Activated CD4-positive, alpha-beta T cell treated with anti-CD3 and anti-CD28 coated beads, Interleukin-2, amount 50 U/mL, for 1 hour (primary cell): ENCODE results near the gene IRGM.
"Not testable (repeated sequence)": the region's sequence is repeated elsewhere in the genome, so short reads cannot be mapped to it uniquely, and the experiment has no call there.

Source experiments
- DNase-seq: peaks from one replicate; pipeline ENCODE4 v3.0.0-alpha.2; 2020

Gene IRGM, protein sequence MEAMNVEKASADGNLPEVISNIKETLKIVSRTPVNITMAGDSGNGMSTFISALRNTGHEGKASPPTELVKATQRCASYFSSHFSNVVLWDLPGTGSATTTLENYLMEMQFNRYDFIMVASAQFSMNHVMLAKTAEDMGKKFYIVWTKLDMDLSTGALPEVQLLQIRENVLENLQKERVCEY

DNA sequence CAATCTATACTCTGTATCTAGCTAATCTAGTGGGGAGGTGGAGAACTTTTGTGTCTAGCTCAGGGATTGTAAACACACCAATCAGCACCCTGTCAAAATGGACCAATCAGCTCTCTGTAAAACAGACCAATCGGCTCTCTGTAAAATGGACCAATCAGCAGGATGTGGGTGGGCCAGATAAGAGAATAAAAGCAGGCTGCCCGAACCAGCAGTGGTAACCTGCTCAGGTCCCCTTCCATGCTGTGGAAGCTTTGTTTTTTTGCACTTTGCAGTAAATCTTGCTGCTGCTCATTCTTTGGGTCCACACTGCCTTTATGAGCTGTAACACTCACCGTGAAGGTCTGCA is at the start of gene IRGM:
Gene IRGM, plus strand, starts transcription at position 214 of the 346 bp plus-strand sequence. CDS start 1,603 bp downstream, outside the sequence.
- DNase-seq = not testable (repeated sequence)

DNA sequence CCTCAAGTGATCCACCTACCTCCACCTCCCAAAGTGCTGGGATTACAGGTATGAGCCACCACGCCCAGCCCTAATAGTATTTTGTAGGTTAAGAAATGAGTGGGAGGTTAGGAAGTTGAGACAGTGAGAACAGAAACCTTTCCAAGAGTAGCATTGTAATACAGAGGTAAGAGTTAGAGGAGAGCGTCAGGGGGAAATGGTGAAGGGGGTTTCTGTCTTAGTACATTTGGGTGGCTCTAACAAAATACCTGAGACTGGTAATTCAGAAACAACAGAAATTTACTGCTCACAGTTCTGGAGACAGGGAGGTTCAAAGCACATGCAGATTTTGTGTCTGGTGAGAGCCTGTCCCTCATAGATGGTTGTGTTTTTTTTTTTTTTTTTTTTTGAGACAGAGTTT is 48.9 kb upstream of the IRGM start:
- DNase-seq = no peak

GRCh38 chr5:150801117-150801927 is 45.0 kb upstream of the IRGM start:
- DNase-seq = no peak

GRCh38 chr5:150804388-150804787 is 41.9 kb upstream of the IRGM start:
- no peak for DNase-seq

DNA sequence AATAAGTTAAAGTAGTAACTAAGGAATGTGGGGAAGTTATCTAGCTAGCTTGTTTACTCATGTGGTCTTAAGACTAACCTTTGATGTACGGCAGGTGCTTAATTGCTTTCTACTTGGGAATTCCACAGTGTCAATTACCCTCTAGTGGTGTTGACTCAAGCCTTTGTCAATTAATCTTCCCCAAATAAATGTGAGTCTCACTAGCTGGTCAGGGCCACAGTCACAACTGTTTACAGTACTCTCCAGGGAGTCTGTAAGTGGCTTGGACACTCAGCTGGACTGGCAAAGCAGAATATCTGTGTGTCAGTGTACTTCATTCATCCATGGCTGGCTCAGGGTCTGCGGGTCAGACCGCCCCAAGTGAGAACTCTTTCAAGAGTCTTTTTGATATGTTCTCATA is 37.0 kb upstream of the IRGM start:
- DNase-seq = no peak

DNA sequence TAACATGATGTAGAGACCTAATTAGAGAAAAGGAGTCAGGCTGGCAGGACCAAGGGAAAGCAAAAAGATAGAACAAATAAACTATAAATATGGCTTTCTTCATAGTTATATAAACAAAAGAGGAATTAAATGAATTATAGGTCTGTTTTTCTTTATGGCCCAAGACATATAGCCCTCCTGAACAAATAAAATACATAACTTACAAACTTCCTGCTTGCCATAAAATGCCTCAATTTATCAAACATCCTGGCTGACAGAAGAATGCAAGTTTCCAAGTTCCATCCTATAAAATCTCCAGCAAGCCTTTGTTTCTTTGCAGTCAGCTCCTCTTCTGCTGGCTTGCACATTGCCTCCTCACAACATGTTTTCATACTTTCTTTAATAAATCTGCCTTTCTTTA is 31.3 kb upstream of the IRGM start:
- DNase-seq = no peak

- DNase-seq = no peak
Measured at GRCh38 chr5:150816946-150817345, 29.4 kb upstream of the IRGM start.

DNA sequence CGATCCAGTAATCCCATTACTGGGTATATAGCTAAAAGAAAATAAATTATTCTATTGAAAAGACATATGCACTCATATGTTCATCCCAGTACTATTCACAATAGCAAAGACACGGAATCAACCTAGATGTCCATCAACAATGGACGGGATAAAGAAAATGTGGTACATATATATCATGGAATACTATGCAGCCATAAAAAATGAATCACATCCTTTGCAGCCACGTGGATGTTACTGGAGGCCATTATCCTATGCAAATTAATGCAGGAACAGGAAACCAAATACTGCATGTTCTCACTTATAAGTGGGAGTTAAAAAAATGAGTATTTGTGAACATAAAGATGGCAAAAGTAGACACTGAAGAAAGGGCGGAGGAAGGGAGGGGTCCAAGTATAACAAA is 16.6 kb upstream of the IRGM start:
- DNase-seq = no peak

GRCh38 chr5:150831821-150832220 is 14.5 kb upstream of the IRGM start:
- not testable (repeated sequence) for DNase-seq

DNA sequence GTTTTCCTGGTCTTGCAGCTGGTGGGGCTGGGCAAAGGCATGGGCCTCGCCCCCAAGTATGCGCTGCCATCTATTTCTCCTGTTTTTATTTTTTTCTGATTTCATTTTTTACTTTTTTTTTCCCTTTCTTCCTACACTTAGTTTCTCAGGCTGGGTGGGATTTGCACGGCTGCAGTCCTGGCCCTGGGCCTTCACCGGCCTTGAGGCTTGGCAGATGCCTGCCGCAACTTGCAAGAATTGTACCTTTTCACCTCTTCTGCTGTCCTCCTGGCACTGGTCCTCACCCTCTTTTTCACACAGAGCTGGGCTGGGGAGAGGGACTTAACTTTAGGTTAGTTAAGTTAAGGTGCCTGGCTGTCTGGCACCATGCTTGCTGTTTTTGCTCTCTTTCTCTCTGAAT is 10.3 kb upstream of the IRGM start:
- no peak for DNase-seq

- no peak for DNase-seq
Measured at GRCh38 chr5:150836703-150837102, 9.6 kb upstream of the IRGM start.

DNA sequence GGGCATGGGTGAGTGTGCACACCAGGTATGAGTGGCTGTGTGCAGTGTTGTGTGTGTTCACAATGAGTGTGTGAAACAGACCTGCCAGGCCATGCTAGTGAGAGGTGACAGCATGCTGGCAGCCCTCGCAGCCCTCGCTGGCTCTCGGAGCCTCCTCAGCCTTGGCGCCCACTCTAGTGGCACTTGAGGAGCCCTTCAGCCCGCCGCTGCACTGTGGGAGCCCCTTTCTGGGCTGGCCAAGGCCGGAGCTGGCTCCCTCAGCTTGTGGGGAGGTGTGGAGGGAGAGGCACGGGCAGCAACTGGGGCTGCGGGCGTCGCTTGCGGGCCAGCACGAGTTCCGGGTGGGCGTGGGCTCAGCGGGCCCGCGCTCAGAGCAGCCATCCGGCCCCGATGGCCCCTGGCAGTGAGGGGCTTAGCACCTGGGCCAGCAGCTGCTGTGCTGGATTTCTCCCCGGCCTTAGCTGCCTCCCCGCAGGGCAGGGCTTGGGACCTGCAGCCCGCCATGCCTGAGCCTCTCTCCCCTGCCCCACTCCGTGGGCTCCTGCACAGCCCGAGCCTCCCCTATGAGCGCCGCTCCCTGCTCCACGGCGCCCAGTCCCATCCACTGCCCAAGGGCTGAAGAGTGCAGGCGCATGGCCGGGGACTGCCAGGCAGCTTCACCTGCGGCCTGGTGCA is 999 bp upstream of the IRGM start:
- not testable (repeated sequence) for DNase-seq

DNA sequence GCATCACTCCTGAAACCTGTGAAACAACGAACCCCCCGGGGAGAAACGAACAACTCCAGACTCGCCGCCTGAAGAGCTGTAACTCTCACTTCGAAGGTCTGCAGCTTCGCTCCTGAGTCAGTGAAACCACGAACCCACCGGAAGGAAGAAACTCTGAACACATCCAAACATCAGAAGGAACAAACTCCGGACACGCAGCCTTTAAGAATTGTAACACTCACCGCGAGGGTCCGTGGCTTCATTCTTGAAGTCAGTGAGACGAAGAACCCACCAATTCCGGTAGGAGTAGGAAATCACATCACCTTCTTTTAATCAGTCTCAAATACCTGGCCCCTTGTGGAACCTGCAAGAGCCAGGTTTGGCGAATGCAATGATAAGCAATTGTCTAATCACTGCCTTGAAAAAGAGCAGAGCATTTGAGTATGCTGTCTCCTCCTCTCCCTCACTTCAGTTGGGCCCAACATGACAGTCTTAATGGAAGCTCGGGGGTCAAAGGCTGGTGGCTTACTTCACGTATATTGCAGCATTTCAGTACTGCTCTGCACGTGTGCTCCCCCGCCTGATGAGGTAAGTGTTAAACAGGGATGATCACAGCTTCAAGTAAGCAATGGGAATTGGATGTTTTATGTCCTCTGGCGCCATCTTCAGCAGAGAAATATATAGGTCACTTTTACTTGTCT is 473 bp downstream of the IRGM start:
- peak; percentile 44 for DNase-seq

DNA sequence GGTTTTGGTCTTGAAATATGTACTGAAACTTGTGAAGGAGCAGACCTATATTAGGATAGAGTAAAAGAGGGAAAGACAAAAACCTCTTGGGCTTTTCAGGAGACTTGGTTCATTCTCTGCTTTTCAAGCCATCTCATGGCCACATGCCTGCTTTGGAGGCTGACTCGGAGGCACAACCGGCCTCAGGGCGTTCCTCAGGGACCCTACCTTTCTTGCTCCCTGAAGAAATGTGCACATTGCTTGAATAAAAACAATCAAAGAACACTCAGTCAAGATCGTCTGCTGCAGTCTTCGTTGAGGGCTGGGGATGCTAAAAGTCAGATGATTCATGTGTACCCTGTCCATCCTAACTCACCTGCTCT is 994 bp downstream of the IRGM start:
- DNase-seq = no peak

- no peak for DNase-seq
Measured at GRCh38 chr5:150848271-150848670, 1.9 kb downstream of the IRGM start.

GRCh38 chr5:150851039-150851438 is 4.7 kb downstream of the IRGM start:
- DNase-seq = no peak

DNA sequence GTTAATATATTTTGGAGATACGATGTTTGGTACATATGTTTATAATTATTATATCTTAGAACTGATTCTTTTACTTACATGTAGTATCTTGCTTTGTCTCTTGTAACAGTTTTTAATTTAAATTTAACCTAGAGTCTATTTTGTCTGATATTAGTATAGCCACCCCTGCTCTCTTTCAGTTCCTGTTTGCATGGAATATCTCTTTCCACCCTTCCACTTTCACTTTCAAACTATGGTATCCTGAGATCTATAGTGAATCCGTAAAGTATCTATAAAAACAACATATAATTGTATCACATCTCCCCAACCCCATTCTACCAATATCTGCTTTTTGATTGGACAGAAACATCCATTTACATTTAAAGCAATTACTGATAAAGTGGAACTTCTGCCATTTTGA is 7.2 kb downstream of the IRGM start:
- no peak for DNase-seq

GRCh38 chr5:150856700-150857099 is 10.4 kb downstream of the IRGM start:
- not testable (repeated sequence) for DNase-seq

GRCh38 chr5:150860246-150860821 is 14.0 kb downstream of the IRGM start:
- DNase-seq = no peak

GRCh38 chr5:150862070-150862469 is 15.7 kb downstream of the IRGM start:
- no peak for DNase-seq

- DNase-seq = no peak
Measured at GRCh38 chr5:150879358-150879757, 33.0 kb downstream of the IRGM start.

GRCh38 chr5:150895431-150896428 is 49.4 kb downstream of the IRGM start:
- no peak for DNase-seq
